HG02973 (cell line): ENCODE measurements around the gene KRT80.
"Not testable (repeated sequence)": the region's sequence is repeated elsewhere in the genome, so short reads cannot be mapped to it uniquely, and the experiment has no call there.

Experiments
- ATAC-seq: cut with Tn5 transposase; IDR thresholded peaks from one replicate; pipeline ENCODE4 v1.9.1; 2021; ENCODE audit warnings: moderate library complexity; ENCODE audit not compliant: unreplicated experiment

Gene KRT80

DNA sequence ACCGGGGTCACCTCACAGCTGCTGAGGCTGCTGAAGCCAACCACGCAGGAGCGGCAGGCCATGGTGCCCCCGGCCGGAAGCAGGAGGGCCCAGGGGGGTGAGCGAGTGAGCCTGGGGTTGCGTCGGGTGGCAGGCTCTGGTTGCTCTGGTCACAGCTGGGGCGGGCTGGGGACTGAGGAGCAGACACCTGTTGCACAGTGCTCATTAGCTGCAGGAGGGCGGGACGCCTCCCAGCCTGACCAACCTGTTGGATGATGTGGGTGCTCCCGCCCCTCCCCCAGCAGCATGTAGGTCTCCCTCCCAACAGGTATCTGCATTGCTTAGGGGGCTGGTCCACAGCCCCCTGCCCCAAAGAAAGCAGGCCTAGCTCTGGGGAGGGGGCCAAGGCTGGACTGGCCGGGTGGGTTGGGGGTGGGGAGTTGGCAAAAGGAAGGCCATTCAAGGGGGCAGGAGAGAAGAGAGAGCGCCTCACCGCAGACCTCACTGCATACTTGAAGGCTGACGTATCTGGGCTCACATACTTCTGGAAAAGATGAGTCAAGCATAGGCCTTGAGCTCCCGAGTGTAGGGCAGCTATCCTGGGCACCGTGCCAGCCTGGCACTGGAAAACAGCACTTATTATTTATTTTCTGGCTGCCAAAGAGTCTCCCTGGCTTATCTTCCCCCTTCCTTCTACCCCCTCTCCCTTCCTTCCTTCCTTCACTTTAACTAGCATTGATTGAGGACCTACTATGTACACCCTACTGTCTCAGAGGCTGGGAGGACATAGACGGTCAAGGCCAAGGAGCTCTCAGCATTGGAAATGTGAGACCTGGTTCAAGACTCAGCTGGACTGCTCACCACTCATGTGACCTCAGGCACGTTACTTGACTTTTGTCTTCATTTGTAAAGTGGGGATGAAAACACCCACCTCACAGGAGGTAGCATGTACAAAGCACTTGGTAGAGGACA, at the start of gene KRT80:
Gene KRT80, minus strand, starts transcription at position 174 of the 951 bp plus-strand sequence. Its CDS starts 112 bp downstream, at position 62.
- no peak for ATAC-seq

DNA sequence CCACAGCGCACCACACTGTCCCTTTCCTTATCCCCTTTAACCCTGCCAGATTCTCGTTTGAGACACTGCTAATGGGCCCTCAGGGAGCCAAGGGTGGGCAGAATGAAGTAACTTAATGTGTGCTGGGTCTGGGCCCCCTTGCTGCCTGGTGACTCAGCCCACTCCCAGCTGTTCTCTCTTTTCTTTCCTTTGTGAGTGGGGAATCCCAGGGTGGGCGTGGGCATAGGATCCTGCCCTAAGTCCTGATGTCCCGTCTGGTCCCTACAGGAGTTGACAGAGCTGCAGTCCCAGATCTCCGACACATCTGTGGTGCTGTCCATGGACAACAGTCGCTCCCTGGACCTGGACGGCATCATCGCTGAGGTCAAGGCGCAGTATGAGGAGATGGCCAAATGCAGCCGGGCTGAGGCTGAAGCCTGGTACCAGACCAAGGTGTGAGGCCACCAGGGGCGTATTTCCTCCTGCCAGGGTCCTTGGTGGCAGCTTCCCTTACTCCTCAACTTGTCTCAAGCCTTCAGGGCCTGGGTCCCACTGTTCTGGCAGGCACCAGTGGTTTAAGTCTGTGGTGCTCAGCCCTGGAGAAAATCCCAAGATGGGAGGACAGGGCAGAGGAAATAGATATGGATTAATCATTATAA, 49.5 kb upstream of the KRT80 start:
- ATAC-seq, result no peak

DNA sequence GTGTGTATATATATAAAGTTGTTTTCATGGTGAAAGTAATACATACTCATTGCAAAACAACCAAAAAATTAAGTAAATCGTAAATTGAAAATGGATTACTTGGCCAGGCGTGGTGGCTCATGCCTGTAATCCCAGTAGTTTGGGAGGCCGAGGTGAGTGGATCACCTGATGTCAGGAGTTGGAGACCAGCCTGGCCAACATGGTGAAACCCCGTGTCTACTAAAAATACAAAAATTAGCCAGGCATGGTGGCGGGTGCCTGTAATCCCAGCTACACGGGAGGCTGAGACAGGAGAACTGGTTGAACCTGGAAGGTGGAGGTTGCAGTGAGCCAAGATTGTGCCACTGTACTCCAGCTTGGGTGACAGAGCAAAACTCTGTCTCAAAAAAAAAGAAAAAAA, 48.4 kb upstream of the KRT80 start:
- ATAC-seq, result not testable (repeated sequence)

DNA sequence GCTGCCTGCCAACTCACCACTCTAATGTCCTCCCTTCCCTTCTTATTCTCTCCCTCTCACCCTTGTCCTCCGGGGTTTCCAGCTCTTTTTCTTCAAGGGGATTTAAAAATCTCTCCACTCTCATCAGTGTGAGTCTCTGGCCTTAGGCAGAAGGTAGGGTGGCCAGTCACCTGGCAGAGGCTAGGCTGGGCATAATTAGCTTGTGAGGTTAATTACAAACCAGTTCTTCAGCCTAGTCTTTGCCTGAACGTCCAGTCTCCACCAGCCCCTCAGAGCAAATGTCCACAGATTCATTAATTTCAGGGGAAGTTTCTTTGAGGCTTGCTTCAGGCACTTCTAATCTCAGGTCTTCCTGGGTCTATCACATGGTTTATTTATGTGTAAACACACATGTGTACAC, 48.0 kb upstream of the KRT80 start:
- ATAC-seq, result no peak

DNA sequence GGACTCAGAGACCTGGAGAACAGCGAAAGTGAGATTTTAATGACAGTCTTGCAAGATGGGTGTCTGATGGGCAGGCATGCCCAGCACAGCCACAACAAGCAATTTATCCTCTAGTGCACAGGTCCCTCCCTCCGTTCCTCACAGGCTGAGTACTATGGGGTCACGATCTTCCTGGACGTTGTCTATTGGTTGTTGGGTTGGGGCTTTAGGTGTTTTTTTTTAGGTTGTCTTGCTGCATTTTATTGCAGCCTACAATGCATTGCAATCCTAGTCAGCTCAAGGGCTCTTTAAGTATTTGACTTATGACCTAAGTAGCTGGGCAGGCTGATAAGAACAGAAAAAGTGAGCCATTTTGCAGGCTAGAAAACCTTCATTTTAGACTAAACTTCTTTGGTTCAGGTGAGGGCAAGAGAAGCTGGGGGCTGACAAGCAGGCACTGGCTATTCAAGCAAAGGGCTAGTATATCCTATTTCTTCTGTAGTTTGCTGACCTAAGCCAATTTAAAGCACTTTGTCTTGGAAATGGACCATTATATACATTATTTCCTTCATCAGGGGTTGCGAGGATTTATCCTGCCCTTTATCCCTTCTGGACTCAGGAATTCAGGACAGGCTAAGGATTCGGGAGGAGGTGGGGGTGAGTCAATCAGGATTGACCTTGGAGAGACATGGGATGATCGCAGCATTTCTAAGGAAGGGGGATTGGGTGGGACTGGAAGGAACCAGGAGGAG, 47.3 kb upstream of the KRT80 start:
- ATAC-seq, result no peak

DNA sequence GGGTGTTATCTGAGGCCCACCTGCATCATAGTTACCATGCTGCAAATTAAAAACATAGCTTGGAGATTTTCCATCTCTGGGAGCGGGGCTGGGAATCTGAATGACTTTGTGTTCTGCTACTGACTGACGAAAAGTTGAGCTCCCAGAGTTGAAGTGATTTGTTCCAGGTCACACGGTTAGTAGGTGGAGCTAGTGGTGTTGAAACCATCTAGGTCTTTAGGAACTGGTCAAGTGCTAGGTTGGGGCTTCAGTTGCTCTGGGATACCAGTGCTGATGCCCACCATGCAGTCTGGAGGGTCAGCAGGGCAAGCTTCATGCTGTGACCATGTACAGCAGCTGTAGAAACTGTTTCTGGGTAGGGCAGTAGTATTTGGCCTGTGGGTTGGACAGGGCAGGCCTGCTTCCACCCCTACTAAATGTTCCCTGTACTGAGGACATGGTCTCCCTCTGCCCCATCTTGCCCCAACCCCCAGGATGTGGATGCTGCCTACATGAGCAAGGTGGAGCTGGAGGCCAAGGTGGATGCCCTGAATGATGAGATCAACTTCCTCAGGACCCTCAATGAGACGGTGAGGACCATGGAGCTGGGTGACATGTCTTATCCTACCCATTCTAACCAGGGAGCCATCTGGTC, 46.5 kb upstream of the KRT80 start:
- ATAC-seq, result no peak

DNA sequence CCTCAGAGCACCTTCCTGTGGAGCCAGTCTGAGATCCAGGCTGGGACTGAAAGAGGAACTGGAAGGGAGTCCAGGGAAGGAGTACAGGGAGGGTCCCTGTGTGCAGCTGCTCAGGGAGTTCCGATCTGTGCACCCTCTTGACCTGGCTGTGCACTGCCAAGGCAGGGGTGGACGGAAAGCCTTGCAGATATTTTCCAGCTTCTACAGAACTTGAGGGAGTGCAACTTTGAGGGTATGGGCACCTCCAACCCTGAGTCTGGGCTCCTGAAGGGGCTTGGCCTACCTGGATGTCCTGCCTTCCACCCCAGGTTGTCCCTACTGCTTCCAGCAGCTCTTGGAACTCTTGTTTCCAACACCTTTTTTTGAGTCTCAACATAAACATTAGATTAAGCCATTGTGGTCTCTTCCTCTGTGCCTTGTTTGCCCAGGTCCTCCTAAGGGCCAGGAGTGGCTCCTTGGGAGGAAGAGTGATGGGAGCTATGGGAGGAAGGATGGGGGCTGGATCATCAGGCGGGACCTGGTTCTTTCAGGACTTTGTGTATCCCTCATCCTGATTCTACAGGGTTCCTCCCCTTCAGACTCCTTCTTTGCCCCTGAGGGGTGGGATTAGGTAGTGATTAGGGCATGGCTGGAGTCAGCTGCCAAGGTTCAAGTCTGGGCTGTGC, 44.7 kb upstream of the KRT80 start:
- no peak for ATAC-seq

DNA sequence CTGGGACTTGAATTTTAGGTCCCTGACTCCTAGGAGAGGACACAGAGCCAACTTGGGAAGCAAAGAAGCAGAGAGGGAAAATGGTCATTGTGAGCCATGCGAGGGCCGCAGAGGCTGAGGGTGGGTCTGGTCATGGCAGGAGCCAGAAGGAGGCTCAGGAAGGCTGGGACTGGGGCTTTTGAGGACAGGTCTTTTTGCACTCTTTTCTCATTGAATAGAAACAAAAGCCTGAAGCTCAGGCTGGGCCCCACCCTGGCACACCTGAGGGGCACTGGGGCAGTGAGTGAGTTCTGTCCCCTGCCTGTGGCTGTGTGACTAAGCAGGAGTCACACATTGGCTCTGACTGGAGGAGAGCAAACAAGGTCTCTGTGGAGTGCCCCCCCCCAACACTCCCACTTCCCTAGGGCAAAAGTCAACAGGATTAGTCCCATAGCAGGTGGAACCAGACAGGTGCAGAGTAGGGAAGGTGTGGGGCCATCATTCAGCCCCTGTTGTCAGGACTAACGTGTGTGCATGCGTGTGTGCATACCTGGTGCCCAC, 44.1 kb upstream of the KRT80 start:
- ATAC-seq, result no peak

DNA sequence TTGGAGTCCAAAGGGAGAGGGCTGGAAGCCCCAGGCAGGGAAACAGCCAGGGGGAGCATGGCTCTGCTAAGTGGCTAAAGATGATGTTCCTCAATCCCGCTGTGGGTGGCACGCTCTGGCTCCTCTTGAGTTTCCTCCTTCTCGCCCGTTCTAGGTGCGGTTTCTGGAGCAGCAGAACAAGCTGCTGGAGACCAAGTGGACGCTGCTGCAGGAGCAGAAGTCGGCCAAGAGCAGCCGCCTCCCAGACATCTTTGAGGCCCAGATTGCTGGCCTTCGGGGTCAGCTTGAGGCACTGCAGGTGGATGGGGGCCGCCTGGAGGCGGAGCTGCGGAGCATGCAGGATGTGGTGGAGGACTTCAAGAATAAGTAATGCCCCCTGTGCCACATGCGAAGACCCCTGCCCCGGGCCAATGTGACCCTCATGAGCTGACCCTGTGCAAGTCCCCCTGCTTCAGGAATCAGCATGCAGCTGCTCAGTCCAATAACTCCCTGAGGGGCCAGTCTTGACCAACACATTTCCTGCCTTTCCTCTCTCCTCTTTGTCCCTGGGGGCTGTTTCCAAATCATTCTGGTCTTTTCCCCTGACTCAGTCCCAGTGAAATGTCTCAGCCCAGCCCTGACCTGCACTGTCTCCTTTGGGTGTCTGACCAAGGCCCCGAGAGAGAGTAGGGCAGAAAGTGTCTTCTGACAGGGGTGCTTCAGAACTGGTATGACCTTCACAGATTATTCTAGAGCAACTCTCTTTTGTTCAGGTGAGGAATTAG, 43.4 kb upstream of the KRT80 start:
- no peak for ATAC-seq

DNA sequence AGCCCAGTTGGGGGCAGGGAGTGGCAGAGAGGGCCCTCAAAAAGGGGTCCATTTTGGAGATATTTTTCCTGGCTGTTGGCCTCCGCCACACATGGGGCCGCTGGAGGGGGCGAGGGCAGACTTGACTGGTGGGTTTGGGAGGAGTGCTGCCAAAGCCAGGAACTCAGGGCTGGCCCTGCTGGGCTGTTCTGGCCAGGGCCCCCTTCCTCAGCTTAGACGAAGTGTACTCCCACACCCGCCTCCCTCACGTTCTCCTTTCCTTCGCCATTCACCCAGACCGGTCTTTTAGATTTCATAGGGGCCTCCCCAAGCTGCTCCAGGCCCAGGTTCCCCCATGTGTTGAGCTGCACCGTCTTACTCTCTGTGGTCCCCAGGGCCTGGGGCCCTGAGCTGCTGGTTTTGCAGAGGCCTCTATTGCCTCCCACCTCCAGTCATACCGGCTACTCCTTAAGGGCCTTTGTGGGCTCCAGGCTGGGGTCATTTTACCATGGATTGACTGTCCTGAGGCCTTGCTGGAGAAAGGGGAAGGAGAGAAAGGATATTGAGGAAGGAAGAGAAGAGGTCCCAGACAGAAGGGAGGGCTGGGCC, 42.5 kb upstream of the KRT80 start:
- no peak for ATAC-seq

DNA sequence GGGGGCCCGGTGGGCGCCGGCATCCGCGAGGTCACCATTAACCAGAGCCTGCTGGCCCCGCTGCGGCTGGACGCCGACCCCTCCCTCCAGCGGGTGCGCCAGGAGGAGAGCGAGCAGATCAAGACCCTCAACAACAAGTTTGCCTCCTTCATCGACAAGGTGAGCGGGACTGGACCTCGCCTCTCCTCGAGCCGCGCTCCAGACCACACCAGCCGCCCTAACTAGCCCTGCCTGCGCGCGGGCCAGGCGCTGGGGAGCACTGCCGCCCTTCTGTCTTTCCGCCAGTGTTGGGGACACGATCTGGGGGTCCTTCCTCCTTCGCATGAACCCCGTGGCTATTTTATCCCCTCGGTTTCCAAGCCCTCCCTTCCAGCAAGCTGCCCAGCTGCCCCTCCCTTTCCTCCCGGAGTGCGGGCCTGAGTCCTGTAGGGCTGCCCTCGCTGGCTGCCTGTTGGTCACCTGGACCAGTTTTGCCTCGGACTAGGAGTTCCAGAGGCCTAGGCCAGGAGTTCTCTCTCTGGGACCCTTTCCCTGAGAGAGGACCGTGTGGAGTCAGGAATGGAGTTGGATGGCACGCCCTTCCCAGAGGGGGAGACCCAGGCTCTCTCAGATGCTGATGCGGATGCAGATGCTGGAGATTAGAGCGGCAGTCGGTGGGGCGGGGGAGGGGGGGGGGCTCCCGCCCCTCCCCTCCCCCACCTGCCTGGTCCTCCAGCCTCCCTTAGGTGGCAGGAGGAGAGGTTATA, 41.8 kb upstream of the KRT80 start:
- no peak for ATAC-seq

DNA sequence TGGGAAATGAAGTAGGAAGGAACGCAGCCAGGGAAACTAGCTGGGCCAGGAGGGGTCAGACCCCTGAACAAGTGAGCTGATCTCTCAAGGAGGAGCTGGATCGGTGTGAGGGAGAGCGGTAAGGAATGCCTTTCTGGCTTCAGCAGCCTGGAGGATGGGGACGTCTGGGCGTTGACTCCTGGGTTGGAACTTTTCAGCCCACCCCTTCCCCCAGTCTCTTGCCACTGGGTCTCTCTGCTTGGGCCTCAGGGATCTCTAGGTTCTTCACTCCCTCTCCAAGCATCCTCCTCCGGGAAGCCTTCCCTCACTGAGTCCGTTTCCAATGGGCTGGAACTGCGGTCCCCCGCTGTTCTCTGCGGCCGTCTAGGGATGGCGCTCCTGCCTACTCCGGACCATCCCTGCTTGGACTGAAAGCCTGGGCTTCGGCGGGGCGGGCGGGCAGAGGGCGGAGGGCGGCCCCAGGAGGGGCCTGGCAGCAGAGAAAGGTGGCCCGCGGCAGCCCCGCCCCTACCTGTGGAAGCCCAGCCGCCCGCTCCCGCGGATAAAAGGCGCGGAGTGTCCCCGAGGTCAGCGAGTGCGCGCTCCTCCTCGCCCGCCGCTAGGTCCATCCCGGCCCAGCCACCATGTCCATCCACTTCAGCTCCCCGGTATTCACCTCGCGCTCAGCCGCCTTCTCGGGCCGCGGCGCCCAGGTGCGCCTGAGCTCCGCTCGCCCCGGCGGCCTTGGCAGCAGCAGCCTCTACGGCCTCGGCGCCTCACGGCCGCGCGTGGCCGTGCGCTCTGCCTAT, 41.1 kb upstream of the KRT80 start, which contains the start of gene KRT7:
Gene KRT7, plus strand, starts transcription at position 570 of the 788 bp plus-strand sequence. Its CDS starts 54 bp downstream, at position 624.
- ATAC-seq, result no peak

DNA sequence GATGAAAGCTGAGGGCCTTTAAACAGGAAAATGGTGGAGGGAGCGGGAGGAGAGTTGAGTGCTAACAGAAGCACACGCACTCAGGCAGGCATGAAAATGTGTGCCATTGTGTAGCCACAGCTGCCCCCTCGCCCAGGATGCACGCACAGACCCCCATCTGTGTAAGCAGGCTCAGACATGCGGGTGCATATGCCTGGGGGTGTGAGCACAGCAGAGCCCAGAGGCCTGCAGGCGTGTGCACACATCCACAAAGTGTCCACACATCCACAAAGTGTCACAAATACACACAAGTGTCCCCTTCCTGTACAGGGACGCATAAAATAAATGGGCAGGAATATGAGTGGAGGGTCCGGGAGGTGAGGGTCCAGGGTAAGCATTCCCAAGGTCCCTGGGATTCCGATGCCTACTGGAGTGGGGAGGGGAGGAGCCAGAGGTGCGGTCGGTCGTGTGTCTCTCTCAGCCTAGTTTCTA, 40.4 kb upstream of the KRT80 start:
- no peak for ATAC-seq

DNA sequence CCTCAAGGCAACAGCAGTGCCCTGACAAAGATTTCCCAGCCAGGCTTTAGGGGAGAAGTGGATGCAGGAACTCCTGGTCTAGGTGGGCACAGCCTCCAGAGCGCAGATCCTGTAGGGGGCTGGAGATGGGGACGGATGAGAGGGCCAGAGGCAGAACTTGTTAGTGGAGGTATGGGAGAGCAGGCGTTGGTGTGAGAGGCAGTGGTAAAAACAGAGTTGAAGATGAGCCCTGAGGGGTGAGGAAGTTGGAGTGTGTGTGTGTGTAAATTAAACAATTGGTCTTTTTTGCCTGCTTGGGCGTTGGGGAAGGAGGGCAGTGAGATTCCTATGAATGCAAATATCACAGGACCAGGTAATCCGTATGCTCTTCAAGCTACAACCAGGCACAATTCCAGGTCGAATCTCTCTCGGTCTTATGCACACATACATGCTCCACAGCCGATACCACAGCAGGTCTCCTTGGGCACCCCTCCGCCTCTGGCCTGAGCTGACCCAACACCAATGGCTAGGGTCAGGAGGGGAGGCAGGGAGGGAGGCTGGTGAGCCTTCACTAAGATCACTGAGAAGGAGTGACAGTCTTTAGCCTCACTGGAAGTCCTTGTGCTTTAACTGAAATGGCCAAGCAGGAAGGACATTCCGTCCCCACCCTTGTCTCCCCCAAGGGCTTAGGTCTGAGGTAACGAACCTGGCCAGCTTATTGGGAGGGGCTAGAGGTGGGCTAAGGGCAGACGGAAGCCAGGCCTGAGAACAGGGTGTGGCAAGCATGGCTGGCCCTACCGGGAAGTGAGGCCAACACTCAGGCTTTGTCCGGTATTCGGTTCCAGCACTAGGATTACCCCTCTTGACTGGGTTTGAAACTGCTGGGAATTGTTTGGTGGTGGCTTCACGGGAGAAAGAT, 39.7 kb upstream of the KRT80 start:
- ATAC-seq, result no peak

DNA sequence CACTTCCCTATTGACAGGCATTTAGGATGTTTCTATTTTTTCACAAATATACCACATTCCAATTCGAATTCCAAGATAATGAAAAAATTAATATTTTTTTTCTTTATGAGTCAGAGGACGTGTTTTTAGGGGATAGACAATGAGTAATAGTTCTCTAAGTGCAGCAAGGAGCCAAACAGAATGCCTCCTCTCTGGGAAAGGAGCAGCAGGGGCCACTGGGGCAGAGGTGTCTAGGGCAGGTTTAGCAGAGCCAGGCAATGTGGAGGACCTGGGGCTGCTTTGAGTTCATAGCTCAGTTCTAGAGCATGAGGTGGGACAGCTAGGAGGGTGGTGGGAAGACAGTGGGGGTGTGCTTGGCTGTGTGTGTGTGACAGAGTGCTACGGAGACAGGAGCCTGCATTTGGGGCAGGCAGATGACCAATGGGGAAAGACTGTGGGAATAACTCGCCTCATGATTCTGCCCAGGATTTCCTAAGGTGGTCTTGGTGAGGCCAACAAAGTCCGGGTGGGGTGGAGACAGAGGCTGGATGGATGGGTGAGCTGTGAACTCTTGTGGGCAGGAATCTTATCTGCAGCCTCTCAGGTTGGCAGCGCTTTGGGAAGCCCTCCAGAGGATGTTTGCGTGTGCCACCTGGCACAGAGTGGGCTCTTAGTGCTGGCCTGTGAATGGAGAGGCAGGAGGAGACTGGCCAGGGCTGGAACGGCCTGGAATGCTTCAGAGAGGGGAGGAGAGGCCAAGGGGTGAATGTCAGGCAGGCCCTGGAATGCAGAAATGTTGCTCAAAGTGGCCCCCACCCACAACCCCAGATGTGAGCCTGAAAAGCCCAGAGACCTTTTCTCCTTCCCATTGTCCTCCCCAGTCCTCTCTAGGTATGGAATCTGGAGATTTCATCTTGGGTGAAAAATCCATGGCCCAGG, 38.8 kb upstream of the KRT80 start:
- no peak for ATAC-seq
